DMS153 treated with DMSO at 0.1 percent for 48 hours (cell line): ENCODE measurements around the gene KRT32.

Experiments used
- DNase-seq: peaks from one replicate; lab custom pipeline; 2025; ENCODE audit not compliant: unreplicated experiment; lab: John Stamatoyannopoulos, UW

The KRT32 gene

DNA sequence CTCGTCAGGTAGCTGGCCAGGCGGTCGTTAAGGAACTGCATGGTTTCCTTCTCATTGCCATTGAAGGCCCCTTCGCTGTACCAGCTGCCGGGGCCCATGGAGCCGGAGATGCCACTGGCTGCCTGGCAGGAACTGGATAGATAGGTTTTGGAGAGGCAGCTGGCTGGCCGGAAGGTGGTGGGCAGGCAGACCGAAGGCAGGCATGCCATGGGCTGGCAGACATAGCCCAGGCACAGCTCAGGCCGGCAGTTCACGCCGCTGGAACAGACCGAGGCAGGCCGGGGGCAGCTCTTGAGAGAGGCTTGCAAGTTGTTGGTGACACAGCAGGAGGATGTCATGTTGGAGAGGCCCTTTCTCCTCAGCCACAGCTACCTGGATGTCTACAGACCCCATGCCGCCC, at the start of gene KRT32:
Gene KRT32 (minus strand): TSS at position 399 of the 400 bp plus-strand sequence. CDS start 61 bp downstream, at position 338.
- DNase-seq = no peak

DNA sequence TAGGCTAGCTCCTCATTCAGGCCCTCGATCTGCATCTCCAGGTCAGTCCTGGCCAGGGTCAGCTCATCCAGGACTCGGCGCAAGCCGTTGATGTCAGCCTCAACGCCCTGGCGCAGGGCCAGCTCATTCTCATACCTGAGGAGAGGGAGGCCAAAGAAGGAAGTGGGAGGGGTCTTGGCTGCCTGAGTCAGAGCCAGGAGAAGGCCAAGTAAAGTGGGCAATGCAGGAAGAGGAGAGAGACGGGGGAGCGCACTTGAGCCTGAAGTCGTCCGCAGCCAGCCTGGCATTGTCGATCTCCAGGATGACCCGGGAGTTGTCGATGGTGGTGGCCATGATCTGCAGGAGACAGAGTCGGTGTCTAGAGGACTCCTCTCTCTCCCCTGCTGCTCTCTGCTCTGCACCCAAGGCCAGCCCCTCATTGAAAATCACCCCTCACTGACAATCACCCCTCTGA, 49.7 kb upstream of the KRT32 start:
- DNase-seq = no peak

DNA sequence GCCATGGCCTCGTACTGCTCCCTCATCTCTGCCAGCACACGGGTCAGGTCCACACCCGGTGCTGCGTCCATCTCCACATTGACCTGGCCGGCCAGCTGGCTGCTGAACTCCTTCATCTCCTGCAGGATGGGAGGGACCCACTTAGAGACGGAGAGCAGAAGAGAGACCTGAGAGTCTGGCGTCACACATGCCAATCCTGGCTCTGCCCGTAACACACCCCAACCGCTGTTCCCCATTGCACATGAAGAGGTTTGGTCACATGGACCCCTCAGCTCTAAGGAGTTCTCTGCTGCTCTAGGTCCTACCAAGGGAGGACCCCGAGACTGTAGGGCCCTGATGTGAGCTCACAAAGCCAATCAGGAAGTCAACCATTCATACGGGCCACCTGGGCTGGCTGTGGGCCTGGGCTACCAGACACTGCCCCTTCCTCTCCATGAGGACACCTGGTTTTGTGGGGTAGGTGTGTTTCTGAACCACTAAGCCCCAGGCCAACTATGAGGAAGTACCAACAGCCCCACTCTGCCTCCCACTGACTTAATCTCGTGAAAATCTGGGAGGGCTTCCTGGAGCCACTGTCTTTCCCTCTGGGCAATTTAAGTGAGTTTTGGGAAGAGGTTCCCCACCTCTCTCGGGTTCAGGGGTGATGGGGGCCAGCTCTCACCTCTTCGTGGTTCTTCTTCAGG, 49.1 kb upstream of the KRT32 start:
- DNase-seq = no peak

DNA sequence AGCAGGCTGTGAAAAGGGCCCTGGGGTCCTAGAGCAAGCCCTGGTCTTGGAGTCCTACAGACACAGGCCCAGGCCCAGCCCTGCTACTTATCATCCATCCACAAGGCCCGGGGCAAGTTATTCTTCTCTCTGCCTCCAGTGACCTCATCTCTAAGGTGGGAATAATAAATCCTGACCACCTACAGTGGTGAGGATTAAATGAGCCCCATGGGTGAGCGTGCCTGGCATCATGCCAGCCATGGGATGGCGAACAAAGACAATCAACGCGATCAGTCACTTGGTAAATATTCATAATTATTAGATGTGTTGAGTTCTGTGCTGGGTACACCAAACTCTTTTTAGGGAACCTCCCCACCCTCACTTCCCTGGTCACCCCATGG, 46.0 kb upstream of the KRT32 start:
- DNase-seq = peak; percentile 12

DNA sequence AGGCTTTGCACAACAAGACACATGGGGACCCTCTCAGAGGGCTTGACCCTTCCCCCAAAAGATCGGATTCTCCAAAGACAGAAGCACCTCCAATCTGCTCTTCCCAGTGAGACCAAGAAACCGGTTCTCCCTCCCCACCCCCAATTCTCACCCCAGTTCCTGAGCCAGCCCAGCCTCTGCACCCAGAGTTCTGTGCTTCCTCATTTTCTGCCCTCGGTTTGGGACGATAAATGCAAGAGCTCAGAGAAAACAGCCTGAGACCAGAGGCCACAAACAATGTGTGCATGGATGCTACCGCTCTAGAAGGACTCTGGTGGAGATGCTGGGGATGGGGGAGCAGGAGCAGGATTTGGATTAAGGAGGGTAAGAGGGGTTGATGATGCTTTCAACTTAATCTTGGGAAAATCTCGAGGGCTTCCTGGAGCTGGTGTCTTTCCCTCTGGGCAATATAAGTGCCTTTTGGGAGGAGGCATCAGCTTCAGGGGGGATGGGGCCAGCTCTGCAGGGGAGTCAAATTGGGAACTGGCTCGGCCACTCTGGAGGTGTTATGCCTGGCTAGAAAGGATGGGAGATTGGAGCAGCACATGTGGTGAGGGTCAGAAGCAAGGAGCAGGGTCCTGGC, 45.5 kb upstream of the KRT32 start:
- no peak for DNase-seq

DNA sequence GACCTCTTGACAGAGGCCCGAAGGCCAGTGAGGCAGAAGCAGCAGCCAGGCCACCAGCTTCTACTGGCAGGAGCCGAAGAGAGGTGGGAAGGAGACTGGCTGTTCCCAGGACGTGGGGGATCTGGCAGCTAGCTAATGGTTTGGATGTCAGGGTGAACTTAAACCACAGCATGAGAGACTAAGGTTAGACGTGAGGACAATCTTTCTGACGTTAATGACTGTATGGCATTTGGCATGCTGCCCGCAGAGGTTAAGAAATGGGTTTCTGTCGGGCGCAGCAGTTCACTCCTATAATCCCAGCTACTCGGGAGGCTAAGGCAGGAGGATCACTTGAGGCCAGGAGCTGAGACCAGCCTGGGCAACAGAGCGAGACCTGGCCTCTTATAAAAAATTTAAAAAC, 44.5 kb upstream of the KRT32 start:
- DNase-seq = no peak

DNA sequence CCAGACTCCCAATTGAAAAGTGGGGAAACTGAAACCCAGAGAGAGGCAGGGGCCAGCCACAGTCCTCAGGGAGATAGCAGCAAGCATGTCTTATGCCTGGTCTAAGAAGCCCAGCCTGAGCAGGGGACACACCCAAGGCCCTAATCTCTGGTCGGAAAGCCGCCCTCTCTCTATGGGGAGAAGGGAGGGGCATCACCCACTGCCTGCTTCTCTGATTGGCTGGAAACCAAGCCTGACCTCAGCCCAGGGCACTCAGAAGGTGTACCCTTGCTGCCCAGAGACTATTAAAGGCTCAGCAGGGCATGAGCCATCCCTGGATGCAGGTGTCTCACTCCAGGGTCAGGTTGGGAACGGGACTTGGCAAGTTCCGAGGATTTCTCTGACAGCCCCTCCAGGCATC, 43.9 kb upstream of the KRT32 start:
- no peak for DNase-seq

DNA sequence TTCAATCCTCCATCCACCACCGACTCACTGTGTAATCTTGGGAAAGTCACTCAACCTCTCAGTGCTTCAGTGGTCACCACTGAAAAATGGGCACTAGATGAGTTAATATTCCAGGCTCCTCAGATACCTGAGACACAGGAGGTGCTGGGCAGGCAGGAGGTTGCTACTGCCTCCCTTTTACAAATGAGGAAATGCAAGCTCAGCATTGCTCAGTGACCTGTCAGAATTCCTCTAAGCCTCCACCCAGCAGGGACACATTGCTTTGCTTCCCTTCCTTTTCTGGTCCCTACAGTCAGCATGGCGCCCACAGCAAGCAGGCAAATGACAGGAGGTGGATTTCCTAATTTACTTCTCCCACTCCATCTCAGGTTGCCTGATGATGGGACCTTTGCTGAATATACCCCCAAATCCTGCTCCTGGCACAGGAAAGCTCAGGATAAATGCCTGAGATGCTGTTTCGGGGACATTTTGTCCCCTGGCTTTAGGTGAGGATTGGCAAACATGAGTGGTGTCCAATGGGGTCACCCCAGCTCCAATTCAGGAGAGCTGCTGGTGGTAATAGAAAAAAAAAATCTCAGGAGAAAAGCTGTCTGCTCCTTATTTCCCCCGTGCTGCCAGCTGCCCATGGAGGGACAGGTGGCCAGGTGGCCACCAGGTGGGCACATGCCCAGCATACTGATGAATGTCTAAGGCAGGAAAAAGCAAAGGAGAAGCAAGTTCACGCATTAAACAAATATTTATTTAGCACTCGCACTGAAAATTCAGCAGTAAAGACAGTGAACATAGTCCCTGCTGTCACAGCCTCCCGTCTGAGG, 43.3 kb upstream of the KRT32 start:
- peak; percentile 16 for DNase-seq

DNA sequence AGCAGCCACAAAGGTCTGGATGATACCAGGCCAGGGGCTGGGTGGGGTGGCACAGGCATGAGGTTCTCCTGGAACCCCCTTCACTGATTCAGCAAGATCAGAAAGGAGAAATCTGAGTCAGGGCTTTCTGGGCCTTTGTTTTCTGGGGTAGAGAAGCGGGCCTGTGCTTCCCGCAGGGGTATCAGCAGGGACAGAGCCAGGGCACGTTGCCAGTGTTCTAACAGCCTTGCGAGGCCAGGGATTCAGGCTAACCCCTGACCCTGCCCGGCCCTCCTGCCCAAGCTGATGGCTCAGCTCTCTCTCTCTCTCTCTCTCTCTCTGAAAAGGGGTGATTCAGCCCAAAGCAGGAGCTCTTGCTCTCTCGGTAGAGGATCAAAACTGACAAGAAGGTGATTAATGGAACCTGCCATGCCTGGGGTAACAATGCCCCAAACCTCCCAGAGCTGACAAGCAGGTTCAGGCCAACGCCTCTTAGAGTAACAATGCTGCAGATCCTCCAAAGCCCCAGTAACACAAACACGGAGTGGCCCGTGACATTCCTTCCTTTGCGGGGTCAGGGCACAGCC, 40.2 kb upstream of the KRT32 start:
- DNase-seq = no peak

DNA sequence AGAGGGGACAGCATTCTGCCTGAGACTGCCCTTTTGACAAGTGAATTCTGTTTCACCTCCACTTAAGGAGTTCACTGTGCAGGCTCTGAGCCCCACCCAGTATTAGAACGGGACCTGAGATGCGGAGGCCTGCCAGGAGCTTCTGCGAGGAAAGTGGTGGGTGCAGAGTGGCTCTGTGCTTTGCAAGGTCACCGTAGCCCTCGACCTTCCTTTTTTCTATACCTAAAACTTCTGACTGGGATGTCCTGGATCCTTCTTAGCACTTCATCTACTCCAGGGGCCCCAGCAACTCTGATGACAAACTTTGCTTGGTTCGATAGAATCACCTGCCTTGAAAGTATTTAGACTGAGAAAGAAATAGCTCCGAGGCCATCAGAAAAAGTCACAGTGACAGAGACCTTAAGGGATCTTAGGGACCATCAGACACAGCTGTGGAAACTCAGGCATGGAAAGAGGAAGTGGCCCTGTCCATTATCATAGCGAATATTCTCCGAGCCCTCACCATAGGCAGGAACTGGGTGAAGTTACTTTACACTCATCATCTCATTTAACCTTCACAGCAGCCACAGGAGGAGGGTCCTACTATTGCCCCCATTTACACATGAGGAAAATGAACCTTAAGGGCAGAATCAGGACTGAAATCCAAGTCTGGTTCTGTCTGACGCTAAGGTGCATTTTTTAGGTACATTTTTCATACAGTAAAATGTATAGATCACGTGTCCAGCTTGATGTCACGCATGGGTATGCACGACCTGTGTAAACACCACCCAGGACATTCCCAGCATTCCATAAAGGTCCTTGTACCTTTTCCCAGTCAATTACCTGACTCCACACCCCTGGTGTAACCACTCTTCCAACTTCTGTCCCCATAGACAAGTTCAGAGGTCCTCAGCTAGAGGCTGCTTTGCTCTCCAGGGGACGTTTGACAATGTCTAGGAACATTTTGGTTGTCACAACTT, 38.9 kb upstream of the KRT32 start:
- DNase-seq = no peak

DNA sequence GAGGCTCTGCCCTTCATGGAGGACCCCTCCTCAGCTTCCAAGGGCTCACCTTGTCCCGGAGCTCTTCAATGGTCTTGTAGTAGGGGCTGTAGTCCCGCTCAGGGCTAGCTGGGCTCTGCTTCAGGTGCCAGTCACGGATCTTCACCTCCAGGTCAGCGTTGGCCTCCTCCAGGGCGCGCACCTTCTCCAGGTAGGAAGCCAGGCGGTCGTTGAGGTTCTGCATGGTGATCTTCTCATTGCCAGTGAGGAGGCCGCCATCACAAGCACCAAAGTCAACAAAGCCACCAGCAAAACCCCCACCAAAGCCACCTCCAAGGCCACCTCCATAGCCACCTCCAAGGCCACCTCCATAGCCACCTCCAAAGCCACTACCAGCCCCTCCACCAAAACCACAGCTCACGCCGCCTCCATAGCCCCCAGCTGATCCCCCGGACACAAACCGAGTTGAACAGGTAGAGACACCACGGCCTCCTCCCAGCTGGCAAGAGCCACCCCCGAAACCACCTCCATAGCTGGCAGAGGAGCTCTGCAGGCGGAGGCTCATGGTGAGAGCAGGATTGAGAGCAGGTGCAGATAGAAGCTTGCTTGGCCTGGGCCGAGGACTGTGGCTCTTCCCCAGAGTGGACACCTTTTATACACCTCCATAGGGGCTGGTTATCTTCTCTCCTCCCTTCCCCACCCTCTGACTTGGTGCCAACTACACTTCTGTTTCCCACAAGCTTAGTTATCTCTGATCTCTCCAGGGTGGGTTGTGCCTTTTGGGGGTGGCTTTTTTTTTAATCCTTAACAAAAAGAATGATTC, 38.0 kb upstream of the KRT32 start, which contains the start of gene KRT13:
Gene KRT13 (minus strand): TSS at position 606 of the 802 bp plus-strand sequence. CDS start 62 bp downstream, at position 544.
- no peak for DNase-seq

DNA sequence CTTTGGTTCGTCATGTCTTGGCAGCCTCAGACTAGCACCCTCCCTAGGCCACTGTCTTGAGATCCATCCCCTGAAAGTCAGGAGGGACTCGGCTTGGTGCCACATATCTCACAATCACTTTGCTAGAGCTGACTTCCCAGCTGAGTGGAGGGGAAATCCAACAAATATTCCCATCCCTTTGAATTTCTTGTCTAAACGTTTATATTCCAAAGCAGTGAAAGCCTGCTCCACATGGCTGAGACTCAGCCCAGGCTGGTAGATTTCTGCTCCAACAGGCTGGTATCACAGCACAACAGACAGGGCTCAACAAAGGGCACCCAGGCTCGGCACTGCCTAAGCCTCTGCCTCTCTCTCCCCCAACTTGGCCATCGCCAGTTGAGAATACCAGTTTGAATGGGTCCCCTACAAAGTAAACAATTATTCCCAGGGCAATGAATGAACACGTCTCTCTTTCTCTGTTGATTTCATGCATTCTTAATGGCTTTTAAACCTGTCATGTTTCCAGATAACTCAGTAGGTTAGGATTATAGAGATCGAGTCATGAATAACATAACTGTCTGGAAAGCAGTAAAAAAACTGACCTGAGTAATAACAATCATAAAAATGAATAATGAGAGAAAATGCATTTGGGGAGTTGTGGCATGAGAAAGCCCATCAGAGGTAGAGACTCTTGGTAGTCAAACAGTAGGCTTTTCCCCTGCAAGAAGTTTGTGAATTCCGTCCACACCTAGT, 37.2 kb upstream of the KRT32 start:
- peak; percentile 64 for DNase-seq

DNA sequence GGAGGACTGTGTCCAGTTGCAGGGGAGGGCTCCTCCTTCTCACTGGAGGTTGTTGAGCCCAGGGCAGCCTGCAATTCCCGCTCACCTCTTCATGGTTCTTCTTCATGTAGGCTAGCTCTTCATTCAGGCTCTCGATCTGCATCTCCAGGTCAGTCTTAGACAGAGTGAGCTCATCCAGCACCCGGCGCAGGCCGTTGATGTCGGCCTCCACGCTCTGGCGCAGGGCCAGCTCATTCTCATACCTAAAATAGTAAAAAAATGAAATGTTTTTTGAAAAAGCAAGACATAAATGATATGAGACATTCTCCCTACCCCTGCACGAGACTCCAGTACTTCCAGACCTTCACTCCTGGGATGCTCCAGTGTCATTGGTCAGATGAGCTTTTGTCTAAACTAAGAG, 36.0 kb upstream of the KRT32 start:
- no peak for DNase-seq

DNA sequence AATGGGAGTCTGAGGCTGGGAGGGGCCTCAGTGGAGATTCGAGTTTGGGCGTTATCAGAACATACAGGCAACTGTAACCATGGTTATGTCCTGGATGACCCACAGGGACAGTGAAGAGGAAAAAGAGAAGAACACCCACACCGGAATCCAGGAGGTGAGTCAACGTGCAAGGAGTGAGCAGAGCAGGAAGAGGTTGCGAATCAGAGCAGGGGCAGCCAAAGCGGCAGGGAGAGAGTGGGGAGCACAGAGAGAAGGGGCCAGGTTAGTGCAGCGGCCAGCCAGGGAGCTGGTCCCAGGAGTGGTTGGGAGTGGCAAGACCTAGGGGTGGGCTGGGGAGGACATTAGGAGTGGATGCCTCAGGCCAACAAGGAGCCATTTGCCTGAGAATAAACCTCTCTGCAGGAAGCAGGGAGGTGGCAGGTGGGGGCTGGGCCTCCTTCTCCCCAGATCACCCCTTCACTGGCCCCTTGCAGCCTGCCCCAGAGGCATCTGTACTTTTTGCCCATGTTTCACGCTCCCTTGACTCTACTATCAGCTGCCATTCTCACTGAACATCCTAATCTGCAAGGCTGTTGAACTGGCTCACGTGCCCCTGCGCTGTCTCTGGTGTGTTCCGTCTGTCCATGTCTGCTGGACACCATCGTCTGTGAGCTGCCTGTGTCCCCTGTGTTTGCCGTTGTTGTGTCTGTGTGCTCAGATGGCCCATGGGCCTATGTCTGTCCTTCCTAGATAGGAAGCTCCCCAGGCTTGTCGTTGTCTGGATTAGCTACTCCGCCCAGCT, 33.1 kb upstream of the KRT32 start:
- no peak for DNase-seq

DNA sequence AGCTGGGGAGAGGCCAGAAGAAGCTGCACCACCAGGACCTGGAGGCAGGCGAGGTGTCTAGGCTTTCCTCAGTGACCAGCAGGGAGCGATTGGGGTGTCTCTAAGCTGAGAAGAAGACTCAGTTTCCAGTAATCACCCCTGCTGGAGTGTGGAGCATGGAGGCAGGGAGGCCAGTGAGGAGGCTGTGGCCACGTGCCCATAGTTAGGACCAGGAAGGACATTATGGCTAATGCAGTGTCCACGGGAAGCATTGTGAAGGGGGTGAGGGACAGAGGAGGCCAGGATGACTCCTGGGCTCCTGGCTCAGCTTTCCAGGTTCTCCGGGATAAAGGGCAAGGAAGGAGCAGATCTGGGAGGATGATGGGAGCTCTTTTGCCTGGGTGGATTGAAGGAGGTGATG, 32.5 kb upstream of the KRT32 start:
- no peak for DNase-seq

DNA sequence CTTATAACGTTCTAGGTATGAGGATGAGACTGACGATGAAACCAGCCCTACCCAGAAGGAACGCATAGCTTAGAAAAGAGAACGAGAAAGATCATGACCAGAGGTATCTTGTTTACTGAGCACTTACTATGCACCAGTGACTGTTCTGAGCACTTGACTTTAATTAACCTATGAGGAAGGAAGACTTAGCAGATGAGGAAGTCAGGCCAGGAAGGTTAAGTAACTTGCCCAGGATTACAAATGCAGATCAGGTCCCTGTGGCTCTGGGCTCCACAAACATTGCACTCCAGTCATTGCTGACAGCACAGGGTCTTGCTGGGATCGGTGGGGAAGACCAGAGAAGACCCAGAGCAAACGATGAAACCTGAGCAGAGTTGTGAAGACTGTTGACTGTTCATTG, 31.1 kb upstream of the KRT32 start:
- DNase-seq = no peak

DNA sequence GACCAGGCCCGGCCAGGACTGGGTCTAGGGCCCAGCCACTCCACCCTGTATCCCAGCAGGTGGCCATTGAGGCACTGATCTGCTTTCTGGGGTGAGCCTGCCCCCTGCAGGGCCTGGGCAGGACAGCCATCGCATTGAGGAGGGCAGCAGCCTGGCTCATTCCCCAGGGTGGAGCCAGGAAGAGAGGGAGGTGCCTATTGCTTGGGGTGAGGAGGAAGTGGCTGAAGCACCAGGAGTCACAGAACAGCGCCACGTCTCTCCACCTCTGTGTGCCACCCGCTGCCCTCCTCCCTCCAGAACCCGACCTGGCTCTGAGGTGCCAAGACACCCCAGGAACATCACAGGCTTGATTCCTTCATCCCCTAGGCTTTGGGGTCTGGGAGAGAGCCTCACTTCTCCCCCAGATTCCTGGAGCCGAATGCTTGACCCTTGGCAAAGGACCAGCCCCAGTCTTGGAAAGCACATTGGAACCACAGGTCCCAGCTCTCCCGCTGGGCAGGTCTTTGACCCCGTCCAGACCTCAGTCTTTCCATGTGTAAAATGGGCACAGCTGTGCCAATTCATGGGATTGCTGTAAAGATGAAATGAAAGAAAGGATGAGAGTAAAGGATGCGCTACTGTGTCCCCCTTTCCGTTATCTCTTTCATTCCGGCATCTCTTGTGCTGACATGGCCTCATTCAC, 29.8 kb upstream of the KRT32 start:
- DNase-seq = peak; percentile 84

DNA sequence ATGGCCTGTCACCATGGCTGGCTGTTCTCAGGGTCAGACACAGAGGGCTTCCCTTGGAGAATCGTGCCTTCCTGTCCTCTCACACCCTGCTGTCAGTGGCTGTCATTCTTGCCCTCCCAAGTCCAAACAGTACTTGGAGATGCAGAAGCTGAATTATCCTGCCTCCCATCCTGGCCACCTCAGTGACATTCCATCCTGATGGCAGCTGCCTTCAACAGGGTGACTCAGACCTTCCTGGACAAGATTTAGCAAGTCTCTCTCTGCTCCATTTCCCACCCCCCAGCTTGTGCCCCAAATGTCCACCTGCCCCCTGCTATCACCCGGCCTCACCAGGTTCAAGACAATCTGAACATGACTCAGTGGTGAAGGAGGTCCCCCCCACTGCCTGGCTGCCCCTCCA, 27.3 kb upstream of the KRT32 start:
- DNase-seq = no peak
